Type B pancreatic cell (in vitro differentiated cells): Measurements from ENCODE around the gene PLSCR1. TPM values are rescaled to one million over a fixed set of nuclear protein-coding genes. Genes with fewer than 3 reads are reported as not detected.

Source experiments
- DNase-seq: peaks from one replicate; pipeline ENCODE4 v3.0.0; 2021; ENCODE audit warnings: mixed read lengths; ENCODE audit not compliant: unreplicated experiment; ENCODE audit errors: extremely low spot score
- H3K27ac Mint-ChIP-seq: 2 replicates; pipeline ENCODE4 v1.8.0; 2021; ENCODE audit warnings: mild to moderate bottlenecking, mixed read lengths
- H3K27me3 Mint-ChIP-seq: 2 replicates; pipeline ENCODE4 v1.8.0; 2021; ENCODE audit warnings: mixed read lengths
- H3K36me3 Mint-ChIP-seq: 2 replicates; pipeline ENCODE4 v1.8.0; 2021; ENCODE audit warnings: mixed read lengths
- H3K4me1 Mint-ChIP-seq: one replicate; pipeline ENCODE4 v1.8.0; 2021; ENCODE audit warnings: mixed read lengths; ENCODE audit not compliant: unreplicated experiment
- H3K4me3 Mint-ChIP-seq: 2 replicates; pipeline ENCODE4 v1.8.0; 2021; ENCODE audit warnings: mild to moderate bottlenecking, mixed read lengths
- H3K9me3 Mint-ChIP-seq: 2 replicates; pipeline ENCODE4 v1.8.0; 2021; ENCODE audit warnings: mixed read lengths
- total RNA-seq: library from RNA; stranded (reverse); gene quantifications from 2 replicates; pipeline ENCODE4 v1.2.1, GENCODE V29; 2021; ENCODE audit warnings: low replicate concordance
- TF ChIP-seq, protein P1 (sequence below): fragments of 200-600 bp; sonication (generic); conservative IDR thresholded peaks from 2 replicates; pipeline ENCODE4 v1.5.0; 2021; ENCODE audit warnings: antibody characterized with exemption, mild to moderate bottlenecking

PLSCR1 gene
- total RNA-seq, 1 donor from 2014 or later, result 51.5 TPM

DNA sequence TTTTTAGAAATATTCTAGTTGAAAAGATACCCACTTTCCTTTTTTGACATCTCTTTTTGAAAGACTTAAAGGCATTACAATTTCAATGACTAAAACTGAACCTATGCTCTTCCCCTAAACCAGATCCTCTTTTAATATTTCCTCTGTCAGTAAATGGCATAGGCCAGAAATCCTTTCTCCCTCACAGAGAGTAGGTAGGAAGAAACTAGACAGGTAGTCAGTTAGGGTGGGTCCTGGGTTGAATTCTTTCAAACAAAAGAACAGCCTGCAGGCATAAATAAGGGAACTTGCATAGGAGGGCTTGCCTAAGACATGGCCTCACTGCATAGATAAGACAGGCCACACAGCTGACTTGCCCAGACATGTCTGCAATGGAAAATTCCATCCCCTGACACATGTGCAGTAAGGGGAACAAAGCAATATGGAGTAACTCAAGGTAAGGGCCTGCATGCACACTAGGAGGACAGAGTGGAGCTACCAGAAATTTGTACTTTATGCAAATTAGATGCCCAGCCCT is 37.6 kb upstream of the PLSCR1 start:
- Mint-ChIP-seq H3K4me3 (peak overlapping the region; percentile 43), H3K27ac (peak overlapping the region; percentile 98), H3K4me1 (peaks cover 14% of the 10 kb centered on the region), H3K36me3 (peaks cover 11% of the 10 kb centered on the region), H3K27me3 (no peaks in the 10 kb centered on the region), H3K9me3 (peaks cover 16% of the 10 kb centered on the region)
- DNase-seq, result no peak
- TF ChIP-seq, protein P1, sequence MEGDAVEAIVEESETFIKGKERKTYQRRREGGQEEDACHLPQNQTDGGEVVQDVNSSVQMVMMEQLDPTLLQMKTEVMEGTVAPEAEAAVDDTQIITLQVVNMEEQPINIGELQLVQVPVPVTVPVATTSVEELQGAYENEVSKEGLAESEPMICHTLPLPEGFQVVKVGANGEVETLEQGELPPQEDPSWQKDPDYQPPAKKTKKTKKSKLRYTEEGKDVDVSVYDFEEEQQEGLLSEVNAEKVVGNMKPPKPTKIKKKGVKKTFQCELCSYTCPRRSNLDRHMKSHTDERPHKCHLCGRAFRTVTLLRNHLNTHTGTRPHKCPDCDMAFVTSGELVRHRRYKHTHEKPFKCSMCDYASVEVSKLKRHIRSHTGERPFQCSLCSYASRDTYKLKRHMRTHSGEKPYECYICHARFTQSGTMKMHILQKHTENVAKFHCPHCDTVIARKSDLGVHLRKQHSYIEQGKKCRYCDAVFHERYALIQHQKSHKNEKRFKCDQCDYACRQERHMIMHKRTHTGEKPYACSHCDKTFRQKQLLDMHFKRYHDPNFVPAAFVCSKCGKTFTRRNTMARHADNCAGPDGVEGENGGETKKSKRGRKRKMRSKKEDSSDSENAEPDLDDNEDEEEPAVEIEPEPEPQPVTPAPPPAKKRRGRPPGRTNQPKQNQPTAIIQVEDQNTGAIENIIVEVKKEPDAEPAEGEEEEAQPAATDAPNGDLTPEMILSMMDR, result no peak

DNA sequence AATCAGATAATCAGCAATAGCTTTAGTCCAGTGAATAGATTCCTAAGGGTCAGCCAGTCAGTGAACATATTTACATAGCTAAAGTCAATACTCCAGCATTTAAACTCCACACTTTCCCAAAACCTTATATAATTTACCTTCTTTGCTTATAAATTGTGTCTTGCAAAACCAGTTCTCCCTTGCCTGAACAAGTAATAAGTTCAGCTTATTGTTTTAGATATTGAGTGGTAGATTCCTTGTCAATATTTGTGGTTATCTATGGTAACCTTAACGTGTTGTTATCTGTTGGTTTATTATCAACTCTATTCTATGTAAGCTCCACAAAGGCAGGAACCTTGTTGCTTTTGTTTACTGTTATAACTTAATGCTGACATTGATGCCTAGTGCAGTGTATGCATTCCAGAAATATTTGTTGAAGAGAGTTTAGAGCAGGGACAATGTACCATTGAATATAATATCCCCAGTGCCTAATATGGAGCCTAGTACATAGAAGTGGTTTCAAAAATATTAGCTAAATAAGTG is 36.7 kb upstream of the PLSCR1 start:
- no peak for DNase-seq
- peaks cover 16% of the 10 kb centered on the region for H3K9me3 Mint-ChIP-seq
- peaks cover 11% of the 10 kb centered on the region for H3K36me3 Mint-ChIP-seq
- peak overlapping the region; percentile 34 for H3K4me3 Mint-ChIP-seq
- TF ChIP-seq, protein P1, result no peak
- peaks cover 14% of the 10 kb centered on the region for H3K4me1 Mint-ChIP-seq
- no peaks in the 10 kb centered on the region for H3K27me3 Mint-ChIP-seq
- peak overlapping the region; percentile 98 for H3K27ac Mint-ChIP-seq

DNA sequence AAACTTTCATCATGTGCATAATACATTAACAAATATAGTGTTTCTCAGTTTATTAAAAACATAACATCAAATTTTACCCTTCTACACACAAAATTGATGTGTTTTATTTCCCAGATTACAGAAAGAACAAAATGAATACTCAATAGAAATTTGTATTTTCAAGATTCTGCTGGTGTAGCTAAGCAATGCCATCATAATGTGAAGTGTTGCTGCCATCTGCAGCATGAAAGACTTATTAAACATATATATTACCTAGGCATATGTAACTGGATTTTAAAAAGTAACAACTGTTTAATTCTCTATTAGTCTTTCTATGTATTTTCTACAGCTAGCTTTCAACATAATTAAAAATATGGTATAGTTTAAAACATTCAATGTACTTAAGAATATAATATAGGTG is 33.3 kb upstream of the PLSCR1 start:
- Mint-ChIP-seq H3K27me3 (no peaks in the 10 kb centered on the region), H3K9me3 (peaks cover 7% of the 10 kb centered on the region), H3K36me3 (peaks cover 7% of the 10 kb centered on the region), H3K4me1 (peaks cover 14% of the 10 kb centered on the region), H3K27ac (no peak overlapping the region), H3K4me3 (no peak overlapping the region)
- TF ChIP-seq, protein P1, result peak; percentile 72
- DNase-seq, result no peak

DNA sequence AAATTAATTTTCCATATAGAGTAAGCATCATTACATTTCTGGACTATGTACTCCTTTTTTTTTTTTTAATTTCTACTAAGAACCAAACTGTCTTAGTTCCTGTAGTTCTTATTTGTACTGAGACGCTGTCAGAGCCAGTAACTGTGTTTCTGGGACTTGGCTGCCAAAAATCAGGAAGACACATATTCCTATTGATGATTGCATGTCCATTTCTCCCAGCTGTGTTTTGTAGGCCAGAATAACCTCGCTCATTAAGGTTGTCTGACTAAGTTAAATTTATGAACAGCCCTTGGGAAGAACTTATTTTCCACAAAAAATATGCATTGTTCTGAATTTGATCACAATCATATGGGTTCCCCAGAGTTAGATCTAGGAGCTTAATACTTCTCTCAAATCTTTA is 31.2 kb upstream of the PLSCR1 start:
- no peaks in the 10 kb centered on the region for H3K4me1 Mint-ChIP-seq
- no peak overlapping the region for H3K4me3 Mint-ChIP-seq
- H3K27ac Mint-ChIP-seq, result no peak overlapping the region
- no peak for DNase-seq
- H3K36me3 Mint-ChIP-seq, result no peaks in the 10 kb centered on the region
- H3K27me3 Mint-ChIP-seq, result no peaks in the 10 kb centered on the region
- TF ChIP-seq, protein P1, result no peak
- no peaks in the 10 kb centered on the region for H3K9me3 Mint-ChIP-seq

DNA sequence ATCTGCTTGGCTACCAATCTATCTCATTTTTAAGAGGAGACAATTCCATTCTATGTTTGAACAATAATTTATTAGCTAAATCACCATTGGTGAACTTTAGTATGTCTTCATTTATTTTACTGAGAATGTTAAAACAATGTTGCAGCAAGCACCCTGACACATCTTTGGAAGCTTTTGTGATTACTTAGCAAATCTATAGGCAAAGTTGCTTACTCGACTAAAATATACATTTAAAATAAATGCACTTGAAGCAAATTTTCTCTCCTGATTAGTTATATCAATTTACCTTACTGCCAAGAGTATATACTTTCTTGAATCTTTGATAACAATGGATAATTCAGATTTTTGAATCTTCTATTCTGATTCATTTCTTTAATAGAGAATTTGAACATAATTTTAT is 29.8 kb upstream of the PLSCR1 start:
- TF ChIP-seq, protein P1, result no peak
- H3K4me1 Mint-ChIP-seq, result no peaks in the 10 kb centered on the region
- DNase-seq, result no peak
- H3K27me3 Mint-ChIP-seq, result no peaks in the 10 kb centered on the region
- no peaks in the 10 kb centered on the region for H3K9me3 Mint-ChIP-seq
- no peak overlapping the region for H3K27ac Mint-ChIP-seq
- H3K4me3 Mint-ChIP-seq, result no peak overlapping the region
- no peaks in the 10 kb centered on the region for H3K36me3 Mint-ChIP-seq
